Hepatocyte (in vitro differentiated cells): ENCODE data around the gene WDR4.

Experiments
- CTCF ChIP-seq: fragments of 200-600 bp; sonication (generic); IDR thresholded peaks from 2 replicates; pipeline ENCODE4 v1.5.1; 2016; ENCODE audit warnings: antibody characterized with exemption, mild to moderate bottlenecking; ENCODE audit not compliant: poor library complexity
- EZH2 ChIP-seq: fragments of 200-600 bp; sonication (generic); IDR thresholded peaks from 2 replicates; pipeline ENCODE4 v1.6.1; 2016; ENCODE audit warnings: antibody characterized with exemption, mild to moderate bottlenecking, borderline replicate concordance

GRCh38 chr21:42855937-42856335 lies 23.4 kb downstream of the WDR4 start:
- TF ChIP-seq CTCF (no peak), EZH2 (no peak)
